Measurements from ENCODE around the gene ZBTB42. TPM values are rescaled to one million over a fixed set of nuclear protein-coding genes. Genes with fewer than 3 reads are reported as not detected.

Gene ZBTB42
- total RNA-seq, 1 donor from 2014 or later: 3.1 TPM

DNA sequence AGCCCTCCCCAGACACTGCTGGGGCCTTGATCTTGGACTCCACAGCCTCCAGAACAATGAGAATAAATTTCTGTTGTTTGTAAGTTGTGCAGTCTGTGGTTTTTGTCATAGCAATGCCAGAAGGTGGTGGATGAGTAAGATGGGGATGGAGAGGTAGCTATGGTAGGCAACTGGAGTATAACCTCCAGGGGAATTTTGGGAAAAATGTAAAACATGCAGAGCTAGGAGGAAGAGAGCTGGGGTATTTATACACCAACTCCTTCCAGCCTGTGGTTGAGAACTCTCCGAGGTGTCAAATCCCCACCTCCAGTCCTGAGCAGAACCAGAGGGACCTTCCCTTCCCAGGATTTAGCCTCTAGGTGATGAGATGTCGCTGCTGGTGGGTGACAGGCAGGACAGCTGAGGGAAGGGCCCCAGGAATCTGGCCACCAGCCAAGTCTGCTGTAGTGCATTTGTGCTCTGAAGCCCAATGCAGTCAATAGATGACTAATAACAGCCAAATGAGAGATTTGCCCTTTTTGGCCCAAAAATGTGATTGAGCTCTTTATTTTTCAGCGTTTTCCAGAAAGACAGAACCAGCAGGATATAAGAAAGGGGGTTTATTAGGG is 45.0 kb downstream of the ZBTB42 start:
- Mint-ChIP-seq H3K4me3 (no peak overlapping the region), H3K27me3 (peaks cover 59% of the 10 kb centered on the region), H3K4me1 (peaks cover 3% of the 10 kb centered on the region), H3K9me3 (no peaks in the 10 kb centered on the region), H3K36me3 (ENCODE audit: low read depth) (no peaks in the 10 kb centered on the region), H3K27ac (no peak overlapping the region)
- ATAC-seq (ENCODE audit: low read depth) (no peak), DNase-seq (no peak)
- intact Hi-C loops (cut with micrococcal nuclease): no loop called here
- POLR2A ChIA-PET: no interaction called here
- TF ChIP-seq, protein P1, sequence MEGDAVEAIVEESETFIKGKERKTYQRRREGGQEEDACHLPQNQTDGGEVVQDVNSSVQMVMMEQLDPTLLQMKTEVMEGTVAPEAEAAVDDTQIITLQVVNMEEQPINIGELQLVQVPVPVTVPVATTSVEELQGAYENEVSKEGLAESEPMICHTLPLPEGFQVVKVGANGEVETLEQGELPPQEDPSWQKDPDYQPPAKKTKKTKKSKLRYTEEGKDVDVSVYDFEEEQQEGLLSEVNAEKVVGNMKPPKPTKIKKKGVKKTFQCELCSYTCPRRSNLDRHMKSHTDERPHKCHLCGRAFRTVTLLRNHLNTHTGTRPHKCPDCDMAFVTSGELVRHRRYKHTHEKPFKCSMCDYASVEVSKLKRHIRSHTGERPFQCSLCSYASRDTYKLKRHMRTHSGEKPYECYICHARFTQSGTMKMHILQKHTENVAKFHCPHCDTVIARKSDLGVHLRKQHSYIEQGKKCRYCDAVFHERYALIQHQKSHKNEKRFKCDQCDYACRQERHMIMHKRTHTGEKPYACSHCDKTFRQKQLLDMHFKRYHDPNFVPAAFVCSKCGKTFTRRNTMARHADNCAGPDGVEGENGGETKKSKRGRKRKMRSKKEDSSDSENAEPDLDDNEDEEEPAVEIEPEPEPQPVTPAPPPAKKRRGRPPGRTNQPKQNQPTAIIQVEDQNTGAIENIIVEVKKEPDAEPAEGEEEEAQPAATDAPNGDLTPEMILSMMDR (IDR thresholded peaks at IDR 0.05): no peak
- CTCF ChIA-PET: no interaction called here

DNA sequence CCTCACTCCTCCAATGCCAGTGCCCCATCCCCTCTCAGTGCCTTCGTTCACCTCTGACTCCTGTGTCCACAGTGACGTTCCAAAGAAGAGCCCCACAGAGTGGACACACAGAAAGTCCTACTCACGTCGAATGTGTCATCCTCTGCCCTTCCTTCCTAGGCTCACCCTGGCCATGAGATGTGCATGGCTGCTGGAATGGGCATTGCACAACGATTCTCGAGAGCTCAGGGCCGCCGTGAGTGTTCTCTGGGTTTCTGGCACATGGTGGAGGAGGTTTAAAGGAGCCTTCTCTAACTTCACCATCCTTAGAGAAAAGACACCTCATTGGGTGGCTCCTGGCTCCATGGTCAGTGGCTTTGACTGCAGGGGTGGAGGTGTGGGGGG is 51.4 kb downstream of the ZBTB42 start:
- Mint-ChIP-seq H3K9me3 (no peaks in the 10 kb centered on the region), H3K4me1 (no peaks in the 10 kb centered on the region), H3K27me3 (peaks cover 20% of the 10 kb centered on the region), H3K36me3 (ENCODE audit: low read depth) (no peaks in the 10 kb centered on the region), H3K27ac (no peak overlapping the region), H3K4me3 (no peak overlapping the region)
- CTCF ChIA-PET: no interaction called here
- TF ChIP-seq, protein P1 (IDR thresholded peaks at IDR 0.05): no peak
- DNase-seq: no peak
- ATAC-seq (ENCODE audit: low read depth): no peak
- intact Hi-C loops (cut with micrococcal nuclease): no loop called here
- POLR2A ChIA-PET: no interaction called here

Other genes with a start within 250 kb of the ZBTB42 start
- gene C14orf180, start 221.3 kb upstream of the ZBTB42 start, total RNA-seq: not detected in 2 replicates
- gene TMEM179, start 196.3 kb upstream of the ZBTB42 start, total RNA-seq: not detected in 2 replicates
- gene INF2, start 111.5 kb upstream of the ZBTB42 start, total RNA-seq: 38.6 and 47.2 TPM in 2 replicates
- gene ADSS1, start 76.9 kb upstream of the ZBTB42 start, total RNA-seq: 0.18 and 0.39 TPM in 2 replicates
- gene SIVA1, start 48.0 kb upstream of the ZBTB42 start, total RNA-seq: 47.9 and 51.2 TPM in 2 replicates
- gene AKT1, start 5.4 kb upstream of the ZBTB42 start, total RNA-seq: 72.8 and 80.8 TPM in 2 replicates
- 1.6 and 1.8 TPM in 2 replicates for gene CEP170B, start 64.2 kb downstream of the ZBTB42 start, total RNA-seq
- 458 and 473 TPM in 2 replicates for gene PLD4, start 123.8 kb downstream of the ZBTB42 start, total RNA-seq
- not detected in 2 replicates for gene AHNAK2, start 177.3 kb downstream of the ZBTB42 start, total RNA-seq
- 2.7 and 3.9 TPM in 2 replicates for gene CLBA1, start 184.7 kb downstream of the ZBTB42 start, total RNA-seq
- gene CDCA4, start 220.0 kb downstream of the ZBTB42 start, total RNA-seq: 11.7 and 13.6 TPM in 2 replicates

All from activated B cell treated with CpG ODN at 0.5 μM for 24 hours (primary cell).